ENCODE results near the gene WDR3.
A peak's percentile ranks its signal among the peaks of the same experiment; 100 is the strongest.
"Not testable (repeated sequence)": the region's sequence is repeated elsewhere in the genome, so short reads cannot be mapped to it uniquely, and the experiment has no call there.

Gene WDR3

DNA sequence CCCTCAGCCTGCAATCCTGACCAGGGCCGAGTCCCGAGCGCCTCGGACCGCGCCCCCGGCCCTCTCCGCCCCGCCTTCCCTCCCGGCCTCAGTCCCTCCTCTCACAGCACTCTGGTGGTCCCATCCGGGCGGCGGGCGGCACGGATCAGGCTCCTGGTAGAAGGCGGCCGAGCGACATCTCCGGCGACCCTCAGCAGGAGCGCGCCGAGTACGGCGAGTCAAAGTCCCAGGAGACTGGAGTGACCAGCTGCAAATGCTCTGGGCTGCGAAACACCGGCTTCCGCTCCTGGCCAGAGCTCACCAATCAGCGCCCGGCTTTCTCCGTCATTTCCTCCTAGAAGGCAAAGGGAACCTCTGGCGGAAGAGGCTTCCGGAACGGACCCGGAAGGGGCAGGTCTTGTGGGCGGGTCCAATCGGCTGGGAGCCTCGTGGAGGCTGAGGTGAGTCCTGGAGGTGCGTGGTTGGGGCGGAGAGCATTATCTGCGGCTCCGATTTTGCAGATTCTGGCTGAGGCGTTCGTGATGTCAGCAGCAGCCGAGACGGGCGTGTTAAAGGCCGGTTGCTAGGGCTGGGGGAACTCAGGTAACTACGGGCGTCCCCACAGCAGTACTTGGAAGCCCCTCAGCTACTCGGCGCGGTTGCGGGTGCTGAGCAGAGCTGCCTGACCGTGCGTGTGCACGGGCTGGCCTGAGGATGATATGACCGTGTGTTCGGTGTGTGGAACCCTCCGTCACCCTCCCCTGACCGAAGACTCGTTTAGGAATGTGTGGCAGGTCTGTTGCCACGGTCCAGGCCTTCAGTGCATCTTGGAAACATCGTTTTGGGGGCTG is at the start of gene WDR3, which contains the start of gene GDAP2:
Gene WDR3, plus strand, starts transcription at position 397 of the 830 bp plus-strand sequence. CDS start 3,581 bp downstream, outside the sequence.
Gene GDAP2, minus strand, starts transcription at position 279 of the 830 bp plus-strand sequence. CDS start 9,264 bp downstream, outside the sequence.
- DNase-seq = peak; percentile 96 to 97

DNA sequence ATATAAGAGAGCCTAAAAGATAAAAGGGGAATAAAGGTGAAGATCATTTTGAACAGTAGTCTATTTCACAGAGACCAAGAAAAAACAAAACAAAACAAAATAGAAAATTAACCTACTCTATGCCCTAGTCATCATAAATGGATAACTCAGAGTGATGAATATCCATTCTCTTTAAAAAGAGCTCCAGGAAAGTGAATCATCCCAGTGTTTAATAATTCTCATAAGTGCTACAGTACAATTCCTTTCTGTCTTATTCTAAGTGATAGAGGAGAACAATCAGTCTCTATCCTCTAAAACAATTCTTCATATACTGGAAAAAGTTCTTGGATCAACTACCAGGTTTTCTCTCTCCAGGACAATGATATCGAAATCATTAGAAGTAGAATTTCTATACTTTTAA is 45.9 kb upstream of the WDR3 start:
- DNase-seq = no peak

DNA sequence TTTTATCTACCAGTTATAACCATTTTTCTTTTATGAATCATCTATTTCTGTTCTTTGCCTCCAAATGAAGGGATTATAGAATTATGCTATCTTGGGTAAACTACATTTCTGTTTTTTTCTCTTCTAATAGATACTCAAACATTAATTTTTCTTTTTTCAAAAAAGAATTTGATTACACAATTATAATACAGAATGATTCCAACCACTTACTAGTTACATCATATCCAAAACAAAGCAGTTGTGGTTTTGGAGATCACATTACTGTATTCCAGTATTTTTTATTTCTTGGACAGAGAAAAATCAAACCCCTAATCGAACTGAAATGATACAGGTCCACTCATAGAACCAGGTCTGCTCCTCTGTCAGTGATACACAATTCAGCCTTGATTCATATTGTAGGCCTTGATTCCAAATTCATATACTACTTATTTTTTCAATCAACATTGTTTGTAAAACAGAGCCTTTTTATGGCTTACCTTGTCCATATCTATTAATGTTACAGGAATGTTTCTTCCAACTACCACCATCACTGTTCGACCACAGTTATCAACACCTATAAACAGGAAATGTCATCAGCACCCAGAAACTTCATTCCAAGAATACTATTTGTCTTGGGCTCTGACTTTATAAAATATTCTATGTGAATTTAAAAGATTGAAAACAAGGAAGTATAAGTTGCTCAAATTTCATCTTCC is 43.3 kb upstream of the WDR3 start:
- DNase-seq = no peak

DNA sequence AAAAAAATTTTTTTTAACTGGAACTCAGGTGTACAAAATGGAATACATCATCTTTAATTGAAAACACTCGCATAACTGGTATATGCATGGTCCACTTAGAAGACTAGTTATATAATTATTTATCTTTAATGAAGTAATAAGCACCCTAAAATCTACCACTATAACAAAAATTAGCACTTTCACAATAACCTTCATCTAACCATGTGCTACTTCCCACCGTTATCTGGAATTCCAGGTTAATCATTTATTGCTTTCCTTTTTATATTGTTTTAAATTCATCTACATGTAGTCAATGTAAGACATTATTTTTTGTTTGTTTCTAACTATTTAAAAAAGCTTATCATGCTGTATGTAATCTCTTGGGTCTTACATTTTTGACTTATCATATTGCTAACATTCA is 39.1 kb upstream of the WDR3 start:
- DNase-seq = no peak

DNA sequence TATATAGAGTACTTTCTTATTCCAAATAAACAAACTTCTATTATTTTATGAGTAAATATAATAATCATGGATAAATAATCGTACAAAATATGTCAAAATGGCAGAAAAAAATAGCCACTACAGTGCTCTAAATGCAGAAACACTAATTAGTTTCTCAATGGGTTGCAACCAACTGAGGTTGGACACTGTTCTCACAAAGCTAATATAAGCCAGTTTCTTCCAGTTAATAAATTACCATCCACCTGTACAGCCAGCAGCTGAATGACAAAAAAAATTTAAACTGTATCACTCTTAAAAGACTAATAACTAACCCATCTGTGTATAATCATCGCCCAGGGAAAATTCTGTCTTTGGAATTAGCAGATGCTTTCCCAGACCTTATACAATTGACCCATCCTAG is 37.0 kb upstream of the WDR3 start:
- DNase-seq = no peak

- no peak for DNase-seq
Measured at GRCh38 chr1:117894078-117894477, 35.5 kb upstream of the WDR3 start.

DNA sequence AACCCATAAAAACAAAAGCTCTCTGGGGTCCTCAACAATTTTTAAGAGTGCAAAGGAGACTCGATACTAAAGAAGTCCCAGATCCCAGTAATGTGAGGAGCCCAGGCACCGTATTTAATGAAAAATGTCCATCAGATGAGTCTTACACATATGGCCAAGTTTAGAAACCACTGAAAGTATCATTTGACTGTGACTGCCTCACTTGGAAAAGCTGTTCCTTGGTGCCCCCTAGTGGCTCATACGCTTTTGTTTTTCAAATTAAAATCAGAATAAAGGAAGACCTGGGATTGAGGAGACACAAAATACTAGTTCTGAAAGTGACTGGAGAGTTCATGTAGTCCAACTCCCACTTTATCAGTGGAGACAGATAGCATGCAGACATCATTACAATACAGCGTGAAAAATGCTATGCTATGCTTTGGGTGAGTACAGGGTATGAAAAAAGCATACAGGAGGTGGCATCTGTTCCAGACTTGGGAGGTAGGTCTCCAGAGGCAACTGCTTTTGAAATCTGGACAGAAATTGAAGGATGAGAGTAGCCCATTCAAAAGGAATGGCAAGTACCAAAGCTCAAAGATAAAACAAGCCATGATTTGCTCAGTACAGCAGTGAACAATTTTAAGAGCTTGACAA is 33.9 kb upstream of the WDR3 start:
- DNase-seq = peak; percentile 69 to 82

DNA sequence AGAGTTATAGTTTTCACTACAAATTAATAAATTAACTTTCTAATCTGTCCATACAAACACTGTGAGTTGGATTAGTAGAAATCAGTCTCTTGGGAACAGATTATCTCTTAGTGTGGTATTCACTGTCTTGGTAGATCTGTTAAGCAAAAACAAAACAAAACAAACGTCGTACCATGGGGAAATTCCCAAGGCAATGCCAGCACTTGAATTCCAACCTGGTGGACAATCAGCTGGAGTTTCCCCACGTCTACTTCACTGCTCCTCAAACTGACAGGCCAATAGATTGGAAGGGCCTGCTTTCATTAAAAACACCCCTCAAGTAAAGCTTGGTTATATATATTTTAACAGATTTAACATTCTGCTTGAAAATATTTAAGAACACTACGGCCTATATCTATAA is 32.0 kb upstream of the WDR3 start:
- DNase-seq = no peak

- no peak for DNase-seq
Measured at GRCh38 chr1:117899801-117900200, 29.7 kb upstream of the WDR3 start.

GRCh38 chr1:117902944-117903343 is 26.6 kb upstream of the WDR3 start:
- no peak for DNase-seq

- DNase-seq = no peak
Measured at GRCh38 chr1:117904485-117904884, 25.1 kb upstream of the WDR3 start.

DNA sequence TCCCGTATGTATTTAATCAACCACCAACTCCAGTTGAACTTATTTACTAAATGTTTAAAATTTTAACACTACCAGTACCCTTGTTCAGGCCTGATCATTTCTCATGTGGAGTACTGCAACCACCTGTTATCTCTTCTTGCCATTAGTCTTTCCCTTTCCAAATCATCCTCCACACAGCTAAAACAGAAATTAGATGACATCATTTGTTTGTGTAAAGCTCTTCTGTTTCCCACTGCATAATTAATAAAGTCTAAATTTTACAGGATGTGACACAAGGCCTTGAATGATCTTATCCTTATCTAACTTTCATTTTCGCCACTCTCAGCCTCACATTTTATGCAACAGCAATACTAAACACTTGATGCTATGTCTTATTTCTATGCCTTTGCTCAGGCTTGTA is 24.5 kb upstream of the WDR3 start:
- DNase-seq = no peak

DNA sequence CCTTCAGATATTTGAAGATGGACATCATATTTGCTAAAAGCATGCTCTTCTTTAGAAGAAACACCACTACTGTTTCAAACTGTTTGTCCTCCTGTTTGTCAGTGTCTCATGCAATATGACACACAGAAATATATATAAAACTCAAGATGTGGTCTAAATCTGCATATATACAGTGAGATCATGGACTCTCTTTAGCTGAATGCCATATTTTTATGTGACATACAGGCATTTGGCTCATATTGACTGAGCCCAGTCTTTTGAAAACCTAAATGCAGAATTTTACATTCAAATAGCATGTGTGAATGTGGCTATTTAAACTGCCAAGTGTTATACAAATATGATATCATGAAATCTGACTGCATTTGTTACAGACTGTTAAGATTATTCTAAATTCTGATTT is 18.5 kb upstream of the WDR3 start:
- DNase-seq = no peak

GRCh38 chr1:117919376-117919775 is 10.2 kb upstream of the WDR3 start:
- no peak for DNase-seq

GRCh38 chr1:117921991-117922390 is 7.5 kb upstream of the WDR3 start:
- DNase-seq = no peak

DNA sequence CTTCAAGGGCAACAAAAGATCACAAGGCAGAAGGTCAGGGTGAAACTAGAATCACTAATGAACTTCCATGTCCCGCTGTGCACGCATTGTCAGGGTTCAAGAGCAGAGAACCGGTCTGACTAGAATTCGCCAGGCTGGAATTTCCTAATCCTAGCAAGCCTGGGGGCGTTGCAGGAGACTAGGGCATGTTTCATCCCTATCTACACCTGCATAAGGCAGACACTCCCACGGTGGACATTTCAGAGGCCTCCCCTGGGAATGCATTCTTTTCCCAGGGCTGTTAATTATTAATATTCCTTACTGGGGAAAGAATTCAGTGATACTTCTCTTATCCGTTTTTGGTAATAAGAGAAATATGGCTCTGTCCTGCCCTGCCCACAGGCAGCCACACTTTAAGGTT is 6.8 kb upstream of the WDR3 start:
- DNase-seq = not testable (repeated sequence)

- DNase-seq = peak; percentile 36 to 43
Measured at GRCh38 chr1:117925981-117926380, 3.6 kb upstream of the WDR3 start.

DNA sequence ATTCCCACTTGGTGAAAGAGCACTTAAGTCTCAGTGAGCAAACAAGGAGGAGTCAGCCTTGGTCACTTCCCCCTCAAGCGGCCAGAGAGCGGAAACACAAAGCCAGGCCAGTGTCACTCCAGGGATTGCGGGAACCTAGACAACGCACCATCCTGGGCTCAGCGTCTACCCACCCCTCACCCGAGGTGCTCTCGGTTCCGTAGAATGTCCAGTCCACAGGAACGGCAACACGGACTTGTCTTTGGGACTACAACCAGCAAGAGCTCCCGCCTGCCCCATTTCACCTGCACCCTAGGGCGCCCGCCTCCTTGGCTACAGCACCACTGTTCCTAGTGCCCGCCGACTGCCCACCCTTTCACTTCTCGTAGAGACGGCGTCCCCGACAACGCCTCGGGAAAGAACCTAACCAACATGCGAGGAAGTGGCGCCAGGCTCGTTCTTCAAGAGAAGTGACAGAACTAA is 627 bp upstream of the WDR3 start:
- DNase-seq = peak; percentile 64 to 72

DNA sequence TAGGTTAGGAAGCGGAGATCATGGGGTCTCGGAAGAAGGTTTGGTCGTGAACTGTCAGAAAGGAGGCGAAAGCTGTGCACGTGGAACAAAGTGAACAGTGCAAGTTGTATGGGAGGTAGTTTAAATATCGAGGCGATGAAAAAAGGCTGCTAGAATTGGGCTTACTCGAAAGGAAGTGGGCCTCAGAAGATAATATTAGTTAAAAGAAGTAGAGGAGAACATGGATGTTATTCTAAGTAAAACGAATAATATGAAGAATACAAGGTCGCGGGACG is 571 bp downstream of the WDR3 start:
- DNase-seq = no peak

DNA sequence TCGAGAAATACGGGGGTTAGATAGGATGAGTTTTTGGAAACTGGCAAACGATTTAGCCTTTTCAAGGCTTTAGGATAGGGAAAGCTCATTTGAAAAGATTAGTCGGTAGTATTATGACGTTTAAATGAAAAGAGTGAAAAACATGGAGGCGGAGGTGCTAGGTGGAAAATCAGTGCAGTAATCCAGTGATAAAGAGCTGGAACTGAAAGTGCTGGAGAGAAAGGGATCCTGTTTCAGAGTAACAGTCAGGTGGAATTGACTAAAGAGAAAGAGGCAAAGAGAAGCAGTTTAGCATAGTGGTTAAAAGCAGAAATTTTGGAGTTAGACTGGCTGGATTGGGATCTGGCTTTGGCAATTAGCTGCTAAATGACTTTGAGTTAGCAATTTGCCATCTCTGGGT is 945 bp downstream of the WDR3 start:
- peak in 1 of 2 donors; percentile 12 for DNase-seq

DNA sequence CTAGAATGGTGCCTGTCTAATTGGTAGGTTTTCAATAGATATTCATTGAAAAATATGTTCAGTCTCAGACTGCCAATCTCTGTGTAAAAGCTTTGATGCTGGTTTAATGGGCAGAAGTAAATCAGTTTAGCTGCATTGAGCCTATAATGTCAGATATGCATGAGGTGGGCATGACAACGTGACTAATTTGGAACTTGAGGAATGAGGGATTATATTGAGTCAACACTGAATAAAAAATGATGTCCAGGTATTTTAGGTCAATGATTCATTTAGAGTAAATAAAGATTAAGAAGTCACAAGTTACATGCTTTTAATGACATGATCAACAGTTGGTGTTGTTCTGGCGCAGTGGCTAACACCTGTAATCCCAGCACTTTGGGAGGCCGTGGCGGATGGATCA is 3.0 kb downstream of the WDR3 start:
- DNase-seq = no peak

- no peak for DNase-seq
Measured at GRCh38 chr1:117933769-117934168, 4.2 kb downstream of the WDR3 start.

DNA sequence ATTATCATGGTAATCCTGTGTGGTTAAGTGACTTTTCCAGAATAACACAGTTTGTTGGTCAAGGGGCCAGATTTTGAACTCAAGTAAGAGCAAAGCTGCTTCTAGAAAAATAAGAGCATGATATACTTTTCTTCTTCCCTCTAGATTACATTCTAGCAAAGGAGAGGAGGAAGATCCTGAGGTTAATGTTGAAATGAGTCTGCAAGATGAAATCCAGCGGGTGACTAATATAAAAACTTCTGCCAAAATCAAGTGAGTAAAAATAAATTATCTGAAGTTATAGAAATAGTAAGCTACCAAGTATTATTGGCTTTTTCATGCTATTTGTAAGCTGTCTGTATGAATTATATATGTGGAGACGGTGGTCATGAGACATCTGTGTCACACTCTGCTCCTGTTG is 12.8 kb downstream of the WDR3 start:
- DNase-seq = no peak

GRCh38 chr1:117952386-117952785 is 22.8 kb downstream of the WDR3 start:
- DNase-seq = no peak

All from inflammatory macrophage treated with lipopolysaccharide for 1 hour (primary cell).